LoVo (cell line): ENCODE results near the gene CDIPT.
"Not testable (repeated sequence)": the region's sequence is repeated elsewhere in the genome, so short reads cannot be mapped to it uniquely, and the experiment has no call there.

Experiments used
- DNase-seq: peaks from one replicate; pipeline ENCODE4 v3.0.0-alpha.2; 2016; ENCODE audit warnings: low spot score

Gene CDIPT

DNA sequence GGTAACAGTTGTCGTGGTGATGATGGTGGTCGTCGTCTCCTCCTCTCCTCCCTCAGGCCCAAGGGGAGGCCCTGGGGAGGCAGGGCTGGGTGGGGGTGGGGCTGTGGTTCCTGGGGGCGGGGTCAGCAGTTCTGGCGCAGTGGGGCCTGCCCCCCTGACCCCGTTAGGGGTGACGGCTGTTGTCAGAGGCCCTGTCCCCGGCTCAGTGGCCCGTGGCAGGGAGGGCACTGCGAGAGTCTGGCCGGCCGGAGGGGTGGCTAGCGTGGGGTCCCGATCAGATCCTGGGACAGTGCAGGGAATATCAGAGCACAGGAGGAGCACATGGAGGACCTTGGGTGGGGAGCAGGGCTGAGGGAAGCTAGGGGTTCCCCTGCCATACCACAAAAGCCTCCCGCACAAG lies 33.8 kb upstream of the CDIPT start:
- no peak for DNase-seq

GRCh38 chr16:29894352-29894751 lies 31.3 kb upstream of the CDIPT start:
- DNase-seq: no peak

- no peak for DNase-seq
Measured at GRCh38 chr16:29893553-29893952, 30.5 kb upstream of the CDIPT start.

- no peak for DNase-seq
Measured at GRCh38 chr16:29892458-29892813, 29.4 kb upstream of the CDIPT start.

- no peak for DNase-seq
Measured at GRCh38 chr16:29891525-29892457, 28.8 kb upstream of the CDIPT start.

- DNase-seq: not testable (repeated sequence)
Measured at GRCh38 chr16:29889372-29889771, 26.3 kb upstream of the CDIPT start.

DNA sequence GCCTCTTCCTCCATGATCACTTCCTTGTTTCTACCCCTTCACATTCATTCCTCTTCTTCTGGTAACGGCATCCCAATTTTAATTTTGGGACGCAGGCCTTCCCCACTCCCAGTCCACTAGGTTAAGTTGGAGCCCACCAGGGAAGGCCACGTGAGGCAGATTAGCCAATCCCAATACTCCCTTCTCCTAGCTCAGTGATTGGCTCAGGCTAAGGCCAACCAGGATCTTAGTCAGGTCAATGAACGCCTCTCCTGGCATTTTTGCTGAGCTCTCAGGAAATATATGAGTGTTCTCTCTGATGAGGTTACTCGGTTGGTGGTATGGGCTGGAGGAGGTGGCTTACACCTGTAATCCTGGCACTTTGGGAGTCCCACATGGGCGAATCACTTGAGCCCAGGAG lies 21.0 kb upstream of the CDIPT start:
- no peak for DNase-seq

DNA sequence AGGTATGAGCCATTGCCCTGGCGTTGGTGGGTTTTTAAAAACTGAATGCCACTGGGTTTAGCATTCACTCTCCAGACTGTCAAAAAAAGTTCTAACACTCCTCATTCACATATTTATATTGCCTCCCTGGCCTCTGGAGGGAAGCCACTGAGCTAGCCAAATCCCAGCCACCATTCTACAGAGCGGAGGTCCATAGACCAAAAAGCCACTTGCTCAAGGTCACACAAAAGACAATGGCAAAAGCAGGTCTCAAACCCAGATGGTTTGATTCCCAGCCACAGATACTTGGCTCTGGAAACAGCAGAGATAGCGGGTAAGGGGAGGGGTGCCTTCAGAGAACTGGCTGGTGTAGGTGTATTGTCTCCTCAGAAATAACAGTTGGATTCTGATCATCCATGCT lies 18.0 kb upstream of the CDIPT start:
- no peak for DNase-seq

GRCh38 chr16:29878172-29878571 lies 15.1 kb upstream of the CDIPT start:
- no peak for DNase-seq

DNA sequence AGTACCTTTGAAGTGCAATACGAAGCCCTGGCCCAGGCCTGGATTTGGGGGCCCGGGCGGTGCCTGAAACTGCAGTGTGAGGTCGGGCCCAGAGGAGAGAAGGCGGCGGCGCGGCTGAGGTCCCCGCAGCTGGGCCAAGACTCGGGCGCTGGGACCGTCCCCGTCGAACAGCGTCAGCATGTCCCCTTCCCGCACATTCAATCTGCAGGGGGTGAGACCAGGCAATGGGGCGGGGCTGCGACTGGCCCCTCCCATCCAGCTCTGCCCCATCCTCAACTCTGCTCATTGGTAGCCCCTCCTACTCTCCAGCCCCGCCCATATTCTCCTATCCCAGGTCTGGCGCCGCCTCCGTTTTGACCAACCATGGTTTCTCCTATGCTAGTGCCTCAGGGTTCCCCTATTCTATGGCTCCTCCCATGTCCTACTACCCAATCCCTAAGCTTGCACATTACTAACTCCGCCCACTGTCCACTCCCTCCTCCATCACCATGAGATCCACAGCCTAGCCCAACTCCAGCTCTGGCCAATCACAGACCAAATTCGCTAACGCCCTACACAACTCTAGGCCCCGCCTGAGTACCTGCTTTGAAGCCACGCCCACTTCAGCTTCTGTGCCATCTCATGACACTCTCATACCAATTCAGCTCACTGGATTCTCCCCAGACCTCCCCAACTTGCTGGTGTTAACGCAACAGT lies 14.4 kb upstream of the CDIPT start:
- DNase-seq: no peak

DNA sequence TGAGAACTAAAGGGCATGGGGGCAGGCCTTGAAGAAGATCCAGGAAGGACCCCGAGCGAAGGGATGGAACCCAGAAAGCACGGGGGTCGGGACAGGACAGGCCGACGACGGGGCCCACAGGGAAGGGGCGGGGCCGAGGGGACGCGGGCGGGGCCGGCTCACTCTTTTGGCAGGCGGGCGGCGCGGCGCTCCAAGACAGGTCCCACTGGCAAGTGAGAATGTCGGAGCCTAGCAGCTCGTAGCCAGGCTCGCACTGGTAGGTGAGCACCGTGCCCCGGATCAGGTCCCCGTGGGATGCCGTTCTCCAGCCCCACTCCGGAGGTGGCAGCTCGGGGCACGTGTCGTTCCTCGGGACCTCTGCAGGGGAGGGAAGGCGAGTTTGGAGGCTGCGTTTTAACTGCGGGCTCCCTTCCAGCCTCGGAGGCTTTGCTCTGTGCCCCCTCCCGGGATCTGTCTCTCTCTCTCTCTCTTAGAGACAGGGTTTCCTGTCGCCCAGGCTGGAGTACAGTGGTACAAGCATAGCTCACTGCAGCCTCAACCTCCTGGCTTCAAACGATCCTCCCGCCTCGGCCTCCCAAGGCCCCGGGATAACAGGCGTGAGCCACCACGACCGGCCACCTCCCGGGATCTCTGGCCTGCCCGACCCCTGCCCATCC lies 13.7 kb upstream of the CDIPT start:
- DNase-seq: no peak

GRCh38 chr16:29876217-29876593 lies 13.2 kb upstream of the CDIPT start:
- DNase-seq: no peak

DNA sequence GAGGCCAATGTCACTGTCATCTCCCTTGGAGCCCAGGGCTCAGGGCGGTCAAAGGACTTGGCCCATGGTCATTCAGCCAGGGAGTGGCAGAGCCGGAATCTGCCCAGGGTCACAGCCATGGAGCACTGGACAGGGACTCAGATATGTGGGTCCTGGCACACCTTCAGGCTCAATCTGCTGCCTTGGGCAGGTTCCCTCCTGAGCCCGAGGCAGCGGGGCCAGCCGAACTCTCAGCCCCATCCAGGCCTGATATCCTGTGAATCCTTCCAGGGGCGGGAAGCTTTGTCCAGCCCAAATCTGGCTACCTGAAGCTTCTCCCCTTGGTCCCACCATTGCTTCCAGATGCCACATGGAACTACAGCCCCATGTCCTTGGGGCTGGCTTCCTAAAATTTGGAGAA lies 12.2 kb upstream of the CDIPT start:
- DNase-seq: no peak

DNA sequence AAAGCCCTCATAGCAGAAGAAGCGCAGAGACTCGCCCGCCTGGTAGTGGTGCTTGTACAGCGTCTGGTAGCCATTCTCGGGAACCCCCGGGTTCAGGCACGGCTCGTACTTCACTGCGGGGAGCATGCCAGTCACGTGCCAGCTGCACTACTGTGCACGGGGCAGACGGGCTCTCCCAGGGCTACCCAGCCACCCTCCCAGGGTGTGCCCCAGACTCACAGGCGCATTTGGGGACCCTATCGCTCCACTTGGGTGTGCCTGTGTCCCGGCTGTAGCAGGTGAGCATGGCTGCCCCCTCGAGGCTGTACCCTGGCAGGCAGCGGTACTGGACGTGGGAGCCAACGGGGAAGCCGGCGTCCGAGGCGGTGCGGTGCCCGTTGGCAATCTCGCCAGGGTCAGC lies 10.3 kb upstream of the CDIPT start:
- DNase-seq: no peak

DNA sequence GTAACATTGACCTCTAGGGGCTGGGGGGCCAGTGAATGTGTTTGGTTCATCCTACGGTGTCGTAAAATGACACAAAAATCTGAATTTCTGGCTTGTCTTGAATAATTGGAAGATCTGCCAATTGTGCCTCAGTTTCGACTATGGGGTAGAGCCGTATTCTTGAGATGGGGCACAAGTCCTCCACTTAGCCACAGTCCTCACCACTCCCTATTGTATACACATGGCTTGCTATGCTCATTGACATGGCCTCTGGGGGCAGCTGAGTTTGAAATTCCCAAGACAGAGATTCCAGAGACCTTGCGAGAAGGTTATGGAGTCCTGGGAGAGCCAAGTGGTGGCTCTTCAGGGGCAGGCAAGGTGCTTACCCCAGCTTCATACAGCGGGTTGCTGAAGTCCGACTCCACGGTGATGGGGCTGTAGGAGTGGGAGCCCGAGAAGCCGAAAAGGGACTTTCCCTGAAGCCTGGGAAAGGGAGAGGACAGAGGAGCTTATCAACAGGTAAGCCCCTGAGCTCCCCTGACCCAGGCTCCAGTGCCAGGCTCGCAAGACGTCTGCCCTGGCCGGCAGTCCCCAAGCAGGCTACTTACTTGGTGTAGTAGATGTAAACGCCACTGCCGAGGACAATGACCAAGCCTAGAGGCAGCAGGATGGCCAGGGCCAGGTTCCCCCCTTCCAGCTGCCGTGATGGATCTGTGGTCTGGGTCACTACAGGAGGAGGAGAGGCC lies 9.0 kb upstream of the CDIPT start:
- DNase-seq: no peak

- DNase-seq: not testable (repeated sequence)
Measured at GRCh38 chr16:29869067-29869466, 6.0 kb upstream of the CDIPT start.

DNA sequence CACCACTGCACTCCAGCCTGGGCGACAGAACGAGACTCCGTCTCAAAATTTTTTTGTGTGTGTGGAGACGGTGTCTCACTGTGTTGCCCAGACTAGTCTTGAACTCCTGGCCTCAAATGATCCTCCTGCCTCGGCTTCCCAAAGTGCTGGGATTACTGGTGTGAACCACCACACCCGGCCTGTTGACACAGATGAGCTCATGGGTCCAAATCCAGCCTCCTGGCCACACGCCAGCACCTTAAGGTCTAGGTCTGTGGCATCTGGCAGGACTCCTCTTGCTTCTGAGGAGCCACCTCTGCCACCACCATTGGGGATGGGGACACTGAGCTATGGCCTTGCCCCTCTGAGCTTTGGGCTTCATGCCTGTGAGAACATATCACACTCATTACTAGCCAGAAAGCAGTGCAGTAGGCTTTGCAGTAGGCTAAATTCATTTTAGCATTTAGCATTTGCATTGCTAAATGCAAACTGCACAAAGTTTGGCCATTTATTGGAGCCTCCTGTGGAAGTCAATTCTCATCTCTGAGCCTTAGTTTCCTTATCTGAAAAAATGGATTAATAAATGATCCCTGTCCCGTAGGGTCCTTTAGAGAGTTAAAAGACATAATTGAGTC lies 5.5 kb upstream of the CDIPT start:
- no peak for DNase-seq

DNA sequence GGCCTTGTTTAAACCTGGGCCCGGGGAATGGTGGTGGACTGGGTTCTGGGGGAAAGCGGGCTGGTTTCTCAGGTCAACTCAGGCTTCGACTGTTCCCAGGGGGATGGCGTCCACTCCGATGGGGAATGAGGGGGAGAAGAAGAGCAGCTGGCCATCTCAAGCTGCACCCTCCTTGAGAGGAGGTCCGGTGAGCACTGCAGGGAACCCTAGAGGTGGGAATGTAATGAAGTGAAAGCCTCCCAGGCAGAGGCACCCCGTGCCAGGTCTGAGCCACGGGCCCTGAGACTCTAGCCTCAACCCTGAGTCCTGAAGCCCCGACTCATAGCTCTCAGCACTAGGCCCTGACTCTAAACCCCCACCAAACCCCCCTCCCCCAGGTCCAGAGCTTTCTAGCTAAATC lies 1.2 kb upstream of the CDIPT start:
- DNase-seq: no peak

DNA sequence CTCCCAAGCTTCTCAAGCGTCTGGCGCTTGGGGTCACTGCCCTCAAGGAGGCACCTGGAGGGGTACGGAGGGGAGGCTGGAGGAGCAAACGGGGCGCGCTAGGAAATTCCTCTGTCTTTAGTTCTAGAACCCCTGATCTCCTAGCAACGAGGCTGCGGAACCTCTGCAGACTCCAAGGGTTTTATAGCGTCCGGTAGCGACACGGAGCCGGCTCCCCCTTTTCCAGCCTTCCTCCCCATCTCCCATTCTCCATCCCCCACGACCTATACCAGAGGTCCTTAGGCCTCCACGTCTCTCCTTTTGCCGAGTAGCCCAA lies 601 bp upstream of the CDIPT start:
- DNase-seq: no peak

- DNase-seq: peak; percentile 38
Measured at GRCh38 chr16:29862383-29862883, 593 bp downstream of the CDIPT start.

- no peak for DNase-seq
Measured at GRCh38 chr16:29860218-29860617, 2.8 kb downstream of the CDIPT start.

DNA sequence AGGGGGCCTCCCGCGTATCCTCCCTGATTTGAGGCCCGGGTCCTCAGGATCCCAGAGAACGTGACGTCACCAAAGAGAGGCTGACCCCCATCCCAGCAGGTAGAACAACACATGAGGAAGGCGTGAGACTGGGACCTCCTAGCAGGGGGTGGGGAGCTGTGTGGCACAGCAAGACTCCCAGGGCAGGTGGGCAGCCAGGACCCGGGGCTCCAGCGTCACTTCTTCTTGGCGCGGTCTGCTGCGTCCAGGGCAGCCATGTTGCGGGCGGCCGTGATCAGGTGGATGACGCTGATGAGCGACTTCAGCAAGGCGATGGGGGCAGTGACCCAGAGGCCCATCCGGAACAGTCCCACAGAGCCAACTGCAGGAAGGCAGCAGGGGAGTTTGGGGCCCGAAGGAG lies 4.1 kb downstream of the CDIPT start:
- no peak for DNase-seq
